Panc1 (cell line): ENCODE data around the gene EFEMP1.

ENCODE experiments used
- POLR2AphosphoS5 ChIP-seq: IDR thresholded peaks from 2 replicates; pipeline ENCODE4 v1.6.1; 2012; ENCODE audit warnings: mild to moderate bottlenecking, low read depth, low read length, moderate library complexity
- SIN3A ChIP-seq: IDR thresholded peaks from 2 replicates; pipeline ENCODE4 v1.6.1; 2012; ENCODE audit warnings: low read depth, mild to moderate bottlenecking, low read length, moderate library complexity, borderline replicate concordance; ENCODE audit not compliant: insufficient read depth
- TCF7L2 ChIP-seq: IDR thresholded peaks from 2 replicates; pipeline ENCODE4 v1.6.1; 2011; ENCODE audit warnings: mild to moderate bottlenecking, low read depth, low read length, inconsistent platforms
- TF ChIP-seq, protein P1 (sequence below): fragments of 450-650 bp; IDR thresholded peaks from 2 replicates; pipeline ENCODE4 v1.5.1; 2017; ENCODE audit warnings: mild to moderate bottlenecking
- TF ChIP-seq, protein P2 (sequence below), 2 experiments: IDR thresholded peaks; 2 replicates each; pipeline ENCODE4 v1.6.1; 2011 to 2012; ENCODE audit warnings: low read depth in 2 of 2, control low read depth in 1 of 2, low read length in 1 of 2, mild to moderate bottlenecking in 1 of 2, moderate library complexity in 1 of 2; ENCODE audit not compliant: insufficient read depth in 1 of 2

- TF ChIP-seq, protein P1, sequence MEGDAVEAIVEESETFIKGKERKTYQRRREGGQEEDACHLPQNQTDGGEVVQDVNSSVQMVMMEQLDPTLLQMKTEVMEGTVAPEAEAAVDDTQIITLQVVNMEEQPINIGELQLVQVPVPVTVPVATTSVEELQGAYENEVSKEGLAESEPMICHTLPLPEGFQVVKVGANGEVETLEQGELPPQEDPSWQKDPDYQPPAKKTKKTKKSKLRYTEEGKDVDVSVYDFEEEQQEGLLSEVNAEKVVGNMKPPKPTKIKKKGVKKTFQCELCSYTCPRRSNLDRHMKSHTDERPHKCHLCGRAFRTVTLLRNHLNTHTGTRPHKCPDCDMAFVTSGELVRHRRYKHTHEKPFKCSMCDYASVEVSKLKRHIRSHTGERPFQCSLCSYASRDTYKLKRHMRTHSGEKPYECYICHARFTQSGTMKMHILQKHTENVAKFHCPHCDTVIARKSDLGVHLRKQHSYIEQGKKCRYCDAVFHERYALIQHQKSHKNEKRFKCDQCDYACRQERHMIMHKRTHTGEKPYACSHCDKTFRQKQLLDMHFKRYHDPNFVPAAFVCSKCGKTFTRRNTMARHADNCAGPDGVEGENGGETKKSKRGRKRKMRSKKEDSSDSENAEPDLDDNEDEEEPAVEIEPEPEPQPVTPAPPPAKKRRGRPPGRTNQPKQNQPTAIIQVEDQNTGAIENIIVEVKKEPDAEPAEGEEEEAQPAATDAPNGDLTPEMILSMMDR = no peak
- TF ChIP-seq POLR2AphosphoS5 = no peak
- TF ChIP-seq, protein P2, sequence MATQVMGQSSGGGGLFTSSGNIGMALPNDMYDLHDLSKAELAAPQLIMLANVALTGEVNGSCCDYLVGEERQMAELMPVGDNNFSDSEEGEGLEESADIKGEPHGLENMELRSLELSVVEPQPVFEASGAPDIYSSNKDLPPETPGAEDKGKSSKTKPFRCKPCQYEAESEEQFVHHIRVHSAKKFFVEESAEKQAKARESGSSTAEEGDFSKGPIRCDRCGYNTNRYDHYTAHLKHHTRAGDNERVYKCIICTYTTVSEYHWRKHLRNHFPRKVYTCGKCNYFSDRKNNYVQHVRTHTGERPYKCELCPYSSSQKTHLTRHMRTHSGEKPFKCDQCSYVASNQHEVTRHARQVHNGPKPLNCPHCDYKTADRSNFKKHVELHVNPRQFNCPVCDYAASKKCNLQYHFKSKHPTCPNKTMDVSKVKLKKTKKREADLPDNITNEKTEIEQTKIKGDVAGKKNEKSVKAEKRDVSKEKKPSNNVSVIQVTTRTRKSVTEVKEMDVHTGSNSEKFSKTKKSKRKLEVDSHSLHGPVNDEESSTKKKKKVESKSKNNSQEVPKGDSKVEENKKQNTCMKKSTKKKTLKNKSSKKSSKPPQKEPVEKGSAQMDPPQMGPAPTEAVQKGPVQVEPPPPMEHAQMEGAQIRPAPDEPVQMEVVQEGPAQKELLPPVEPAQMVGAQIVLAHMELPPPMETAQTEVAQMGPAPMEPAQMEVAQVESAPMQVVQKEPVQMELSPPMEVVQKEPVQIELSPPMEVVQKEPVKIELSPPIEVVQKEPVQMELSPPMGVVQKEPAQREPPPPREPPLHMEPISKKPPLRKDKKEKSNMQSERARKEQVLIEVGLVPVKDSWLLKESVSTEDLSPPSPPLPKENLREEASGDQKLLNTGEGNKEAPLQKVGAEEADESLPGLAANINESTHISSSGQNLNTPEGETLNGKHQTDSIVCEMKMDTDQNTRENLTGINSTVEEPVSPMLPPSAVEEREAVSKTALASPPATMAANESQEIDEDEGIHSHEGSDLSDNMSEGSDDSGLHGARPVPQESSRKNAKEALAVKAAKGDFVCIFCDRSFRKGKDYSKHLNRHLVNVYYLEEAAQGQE (IDR thresholded peaks at IDR 0.05; ENCODE audit: insufficient read depth in 1 of 2, low read depth in 2 of 2, low read length in 1 of 2) = no peak
- no peak for TF ChIP-seq TCF7L2
- no peak for TF ChIP-seq SIN3A
These were observed 5.9 kb upstream of the EFEMP1 start for GRCh38 chr2:55929476-55929875.
